HG03196 (cell line): Measurements from ENCODE around the gene EMC1.
"Not testable (repeated sequence)": the region's sequence is repeated elsewhere in the genome, so short reads cannot be mapped to it uniquely, and the experiment has no call there.

Source experiments
- ATAC-seq: cut with Tn5 transposase; IDR thresholded peaks from one replicate; pipeline ENCODE4 v1.9.1; 2021; ENCODE audit not compliant: unreplicated experiment

Gene EMC1

DNA sequence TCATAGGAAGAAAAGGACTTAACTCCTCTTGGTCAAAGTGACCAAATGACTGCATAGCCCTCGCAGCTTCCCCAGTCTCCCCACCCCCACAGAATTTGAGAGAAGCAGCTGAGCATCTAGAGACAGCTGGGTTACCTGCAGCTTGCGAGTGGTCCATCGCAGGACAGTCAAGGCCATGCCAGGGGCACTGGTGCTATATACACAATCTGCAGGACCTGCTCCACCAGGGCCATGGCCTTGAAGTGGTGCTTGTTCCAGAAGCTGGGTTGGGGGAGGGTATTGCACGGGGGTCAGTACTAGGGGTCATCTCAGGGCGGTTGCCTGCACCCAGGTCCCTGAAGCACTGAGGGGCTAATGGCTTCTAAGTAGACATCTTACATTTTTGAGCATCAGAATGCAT lies 10.7 kb upstream of the EMC1 start:
- ATAC-seq = no peak

DNA sequence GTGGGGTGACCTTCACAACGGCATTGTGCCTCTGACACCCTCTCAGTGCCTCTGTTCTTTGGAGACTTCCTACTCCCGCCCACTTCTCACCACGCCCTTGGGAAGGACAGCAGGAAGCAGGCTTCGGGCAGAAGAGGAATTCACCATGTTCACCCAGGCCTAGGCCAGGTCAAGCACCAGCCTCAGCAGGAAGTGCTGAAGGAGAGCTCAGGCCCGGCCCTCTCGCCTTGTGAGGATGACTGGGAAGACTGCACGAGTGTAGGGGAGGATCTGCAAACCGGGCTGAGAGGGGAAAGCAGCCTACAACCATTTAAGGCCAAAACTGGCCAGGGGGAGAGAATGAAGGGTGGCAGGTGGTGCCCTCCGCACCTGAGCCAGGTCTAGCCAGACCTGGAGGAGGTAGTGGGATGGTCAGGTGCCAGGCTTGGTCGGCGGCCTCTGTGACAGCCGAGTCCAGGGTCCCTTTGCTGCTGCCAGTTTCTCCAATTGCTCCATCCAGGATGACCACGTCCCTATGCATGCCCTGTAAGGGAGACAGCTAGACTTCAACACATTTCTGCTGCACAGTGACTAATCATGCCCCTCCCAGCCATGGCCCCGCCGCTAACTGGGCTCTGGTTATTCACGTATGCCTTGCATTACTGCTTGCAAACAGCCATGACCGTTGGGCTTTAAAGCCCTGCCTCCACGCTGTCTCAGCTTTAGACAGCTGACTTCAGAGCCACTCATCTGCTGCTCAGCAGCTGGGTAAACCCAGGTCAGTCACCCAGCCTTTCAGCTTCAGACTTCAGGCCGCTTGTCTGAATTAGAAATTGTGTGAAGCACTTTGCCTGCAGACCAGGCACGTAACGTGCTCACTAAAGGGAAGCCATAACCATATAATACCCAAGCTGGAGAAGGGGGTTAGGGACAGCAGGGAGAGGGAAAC lies 9.2 kb upstream of the EMC1 start:
- no peak for ATAC-seq

DNA sequence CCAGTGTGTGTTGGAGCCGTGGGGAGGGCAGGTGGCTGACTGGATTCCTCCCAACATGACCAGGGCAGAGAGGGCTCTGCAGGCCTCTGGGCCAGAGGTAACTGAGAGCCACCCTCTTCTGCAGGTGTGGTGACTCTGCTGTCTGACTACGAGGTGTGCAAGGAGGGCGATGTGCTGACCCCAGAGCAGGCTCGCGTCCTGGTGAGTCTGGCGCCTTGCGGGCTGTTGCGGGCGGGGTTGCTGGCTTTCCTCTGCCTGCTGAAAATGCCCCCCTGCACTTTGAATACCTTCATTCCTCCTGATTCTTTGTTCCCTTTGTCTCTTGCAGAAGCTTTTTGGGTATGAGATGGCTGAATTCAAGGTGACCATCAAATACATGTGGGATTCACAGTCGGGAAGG lies 7.0 kb upstream of the EMC1 start:
- ATAC-seq = no peak

DNA sequence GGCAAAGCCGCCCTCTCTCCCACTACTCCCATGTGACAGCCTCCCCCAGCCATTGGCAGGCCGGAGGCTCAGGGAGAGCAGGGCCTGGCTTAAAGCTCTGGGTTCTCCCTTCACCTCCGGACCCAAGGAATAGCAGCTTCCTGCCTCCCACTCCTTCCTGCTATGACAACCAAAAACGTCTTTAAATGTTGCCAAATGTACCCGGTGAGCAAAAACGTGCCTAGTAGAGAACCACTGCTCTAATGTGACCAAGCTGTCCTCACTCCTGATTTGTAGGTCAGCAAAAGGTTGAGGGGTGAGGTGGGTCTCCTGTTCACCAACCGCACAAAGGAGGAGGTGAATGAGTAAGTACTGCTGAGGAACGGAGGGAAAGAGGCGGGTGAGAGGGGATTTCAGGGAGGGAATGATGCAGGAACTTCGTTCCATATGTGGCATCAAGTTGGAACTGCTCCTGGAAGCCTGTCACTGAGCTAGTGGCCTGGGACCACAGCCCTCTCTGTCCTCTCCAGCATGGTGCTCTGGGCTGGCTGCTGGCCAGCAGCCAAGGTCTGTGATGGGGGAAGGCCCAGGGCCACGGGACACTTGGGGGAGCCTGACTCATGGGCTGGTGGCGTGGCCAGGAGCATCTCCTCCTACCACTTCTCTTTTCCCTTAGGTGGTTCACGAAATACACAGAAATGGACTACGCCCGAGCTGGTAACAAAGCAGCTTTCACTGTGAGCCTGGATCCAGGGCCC lies 6.0 kb upstream of the EMC1 start:
- ATAC-seq = no peak

DNA sequence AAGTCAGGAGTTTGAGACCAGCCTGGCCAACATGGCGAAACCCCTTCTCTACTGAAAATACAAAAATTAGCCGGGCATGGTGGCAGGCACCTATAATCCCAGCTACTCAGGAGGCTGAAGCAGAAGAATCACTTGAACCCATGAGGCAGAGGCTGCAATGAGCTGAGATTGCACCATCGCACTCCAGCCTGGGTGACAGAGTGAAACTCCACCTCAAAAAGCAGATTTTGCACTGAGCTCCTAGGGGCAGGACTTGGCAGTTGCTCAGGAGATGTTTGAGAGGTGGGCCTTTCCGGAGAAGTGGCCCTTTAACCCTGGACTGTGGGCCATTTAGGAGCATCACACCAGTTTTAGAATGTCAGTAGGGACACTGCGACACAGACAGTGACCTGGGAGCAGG lies 5.0 kb upstream of the EMC1 start:
- ATAC-seq = not testable (repeated sequence)

DNA sequence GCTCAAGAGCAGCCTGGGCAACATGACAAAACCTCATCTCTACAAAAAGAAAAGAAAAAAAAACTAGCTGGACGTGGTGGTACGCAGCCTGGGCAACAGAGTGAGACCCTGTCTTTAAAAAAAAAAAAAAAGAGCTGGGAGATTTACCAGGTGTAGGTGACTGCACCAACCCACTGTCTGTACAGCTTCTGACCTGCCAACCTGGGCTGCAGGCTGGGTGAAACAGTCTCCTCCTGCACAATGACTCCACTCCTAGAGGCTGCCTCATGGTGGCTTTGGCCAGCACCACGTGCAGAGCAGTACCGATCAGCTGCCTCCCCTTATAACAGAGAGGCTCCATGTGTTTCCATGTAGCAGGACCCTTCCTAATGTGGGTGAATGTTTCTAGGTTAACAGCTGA lies 4.0 kb upstream of the EMC1 start:
- ATAC-seq = no peak

DNA sequence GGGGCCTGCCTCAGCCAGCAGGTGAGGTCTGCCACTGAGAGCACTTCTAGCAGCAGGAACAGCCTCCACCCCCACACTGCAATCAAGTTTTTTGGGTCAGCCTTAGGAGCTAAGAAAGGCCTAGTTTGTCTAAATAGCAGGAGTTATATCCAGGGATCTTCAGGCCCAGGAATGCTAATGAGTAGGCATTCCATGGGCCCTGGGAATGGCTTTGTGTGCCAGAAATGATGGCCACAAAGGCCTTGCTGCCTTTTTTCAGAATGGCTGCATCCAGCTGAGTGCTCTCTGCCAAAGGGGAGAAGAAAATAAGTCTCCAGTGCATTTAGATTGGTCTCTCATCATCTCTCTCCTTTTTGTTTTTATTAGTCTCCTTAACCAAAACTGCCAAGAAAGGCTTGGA lies 3.1 kb upstream of the EMC1 start:
- no peak for ATAC-seq

DNA sequence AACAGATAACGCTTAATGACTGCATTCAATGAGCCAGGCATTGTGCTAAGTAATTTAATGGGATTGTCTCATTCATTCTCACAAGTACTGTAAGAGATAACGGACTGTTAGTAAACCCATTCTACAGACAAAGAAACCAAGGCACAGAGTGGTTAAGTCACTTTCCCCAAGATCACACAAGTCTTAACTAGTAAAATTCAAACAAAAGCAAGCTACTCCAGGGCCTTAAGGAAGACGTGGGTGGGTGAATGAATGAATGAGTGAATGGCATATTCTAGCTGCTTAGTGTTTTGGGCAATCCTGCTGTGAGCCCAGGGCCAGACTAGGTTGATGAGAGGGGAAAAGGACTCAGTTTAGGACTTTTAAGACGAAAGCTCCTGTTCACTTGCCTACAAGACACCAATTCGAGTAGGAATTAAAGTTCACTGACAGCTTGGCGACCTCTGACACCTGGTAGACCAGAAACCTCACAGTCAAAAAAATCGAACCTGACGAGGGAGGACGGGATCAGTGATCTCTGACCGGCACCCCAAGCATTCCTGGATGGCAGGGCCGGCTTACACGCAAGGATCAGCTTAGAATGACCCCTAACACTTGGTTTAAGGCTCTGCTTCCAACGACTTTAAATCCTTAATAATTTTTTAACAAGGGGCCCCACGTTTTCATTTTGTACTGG lies 557 bp downstream of the EMC1 start:
- no peak for ATAC-seq

DNA sequence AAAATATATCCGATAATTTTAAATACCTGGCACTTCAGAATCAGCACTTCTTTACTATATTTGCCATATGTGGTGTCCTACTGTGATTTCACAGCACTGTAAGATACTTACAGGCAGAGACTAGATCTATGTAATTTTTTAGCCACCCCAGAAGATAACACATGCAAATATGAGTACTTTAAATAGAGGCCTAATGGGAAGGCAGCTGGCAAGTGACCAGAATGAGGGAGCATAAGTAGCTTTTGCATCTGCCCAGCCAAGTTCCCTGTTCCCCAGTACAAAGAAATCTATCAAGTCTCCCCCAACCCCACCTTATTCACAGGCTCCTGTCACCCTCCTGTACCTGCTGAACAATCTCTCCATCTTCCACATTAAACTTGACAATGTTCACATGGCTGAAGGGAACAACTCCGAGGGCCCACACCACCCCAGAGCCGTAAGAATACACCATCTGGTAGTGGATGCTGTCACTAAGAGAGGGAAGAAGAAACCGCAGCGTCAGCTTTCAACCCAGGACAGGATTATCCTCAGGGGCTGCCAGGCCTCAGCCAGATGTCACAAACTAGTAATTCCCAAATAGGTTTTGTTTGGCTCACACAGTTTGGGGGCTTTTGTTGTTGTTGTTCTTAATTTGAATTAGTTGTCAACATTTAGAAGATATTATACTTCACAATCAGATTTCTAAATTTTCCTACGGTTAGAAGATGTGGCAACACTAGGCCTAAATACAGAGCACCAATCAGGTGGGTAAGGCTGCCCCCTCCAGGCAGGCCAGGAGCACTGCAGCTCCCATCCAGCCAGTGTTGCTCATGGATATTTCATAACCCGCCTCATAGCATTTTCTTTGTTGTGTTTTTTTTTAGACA lies 10.4 kb downstream of the EMC1 start:
- no peak for ATAC-seq

DNA sequence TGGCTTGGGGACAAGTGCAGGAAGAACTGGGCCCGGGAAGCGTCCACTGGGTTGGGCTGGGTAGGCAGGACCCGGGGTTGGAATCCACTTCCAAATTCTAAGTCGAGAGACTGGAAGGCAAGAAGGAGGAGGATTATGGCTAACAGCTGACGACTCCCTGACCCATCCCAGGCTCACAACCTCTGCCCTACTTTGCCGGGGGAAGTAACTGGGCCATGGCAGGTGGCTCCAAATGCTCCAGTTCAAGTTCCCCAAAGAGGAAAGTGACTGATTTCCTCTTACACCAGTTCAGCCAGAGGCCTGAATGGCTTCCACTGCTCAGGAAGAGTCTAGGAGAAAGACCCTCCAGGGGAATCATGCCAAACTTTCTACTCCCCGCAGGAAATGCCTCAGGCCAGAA lies 11.4 kb downstream of the EMC1 start:
- ATAC-seq = no peak

DNA sequence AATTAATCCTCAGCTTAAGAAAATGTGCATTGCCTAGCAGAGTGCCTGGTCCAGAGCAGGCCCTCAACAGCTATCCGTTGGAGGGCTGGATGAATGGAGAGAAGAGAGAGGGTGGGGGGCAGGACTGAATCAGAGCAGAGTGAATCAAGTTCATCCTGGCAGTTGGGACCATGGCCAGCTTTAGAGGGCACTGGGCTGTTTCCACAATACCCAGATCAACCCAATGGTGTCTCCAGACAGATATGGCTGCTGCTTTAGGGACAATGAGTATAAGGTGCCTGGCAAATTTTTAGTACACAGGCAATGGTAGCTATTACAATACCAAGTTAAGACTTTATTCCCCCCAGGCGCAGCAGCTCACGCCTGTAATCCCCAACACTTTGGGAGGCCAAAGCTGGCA lies 17.1 kb downstream of the EMC1 start:
- no peak for ATAC-seq

DNA sequence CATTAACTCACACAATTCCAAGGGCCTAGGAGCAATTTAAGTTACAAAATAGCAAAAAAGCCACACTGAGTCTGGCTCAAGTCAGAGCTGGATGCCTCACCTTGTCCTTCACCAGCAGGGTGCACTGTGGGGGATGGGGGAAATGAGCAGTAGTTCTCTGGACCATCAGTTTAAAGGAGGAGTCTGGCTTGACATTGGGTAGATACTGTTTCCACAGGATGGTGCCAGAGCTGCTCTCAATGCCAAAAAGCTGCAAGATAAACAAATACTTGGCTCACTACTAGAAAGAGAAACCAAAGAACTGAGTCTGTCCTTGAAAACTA lies 18.8 kb downstream of the EMC1 start:
- ATAC-seq = no peak

DNA sequence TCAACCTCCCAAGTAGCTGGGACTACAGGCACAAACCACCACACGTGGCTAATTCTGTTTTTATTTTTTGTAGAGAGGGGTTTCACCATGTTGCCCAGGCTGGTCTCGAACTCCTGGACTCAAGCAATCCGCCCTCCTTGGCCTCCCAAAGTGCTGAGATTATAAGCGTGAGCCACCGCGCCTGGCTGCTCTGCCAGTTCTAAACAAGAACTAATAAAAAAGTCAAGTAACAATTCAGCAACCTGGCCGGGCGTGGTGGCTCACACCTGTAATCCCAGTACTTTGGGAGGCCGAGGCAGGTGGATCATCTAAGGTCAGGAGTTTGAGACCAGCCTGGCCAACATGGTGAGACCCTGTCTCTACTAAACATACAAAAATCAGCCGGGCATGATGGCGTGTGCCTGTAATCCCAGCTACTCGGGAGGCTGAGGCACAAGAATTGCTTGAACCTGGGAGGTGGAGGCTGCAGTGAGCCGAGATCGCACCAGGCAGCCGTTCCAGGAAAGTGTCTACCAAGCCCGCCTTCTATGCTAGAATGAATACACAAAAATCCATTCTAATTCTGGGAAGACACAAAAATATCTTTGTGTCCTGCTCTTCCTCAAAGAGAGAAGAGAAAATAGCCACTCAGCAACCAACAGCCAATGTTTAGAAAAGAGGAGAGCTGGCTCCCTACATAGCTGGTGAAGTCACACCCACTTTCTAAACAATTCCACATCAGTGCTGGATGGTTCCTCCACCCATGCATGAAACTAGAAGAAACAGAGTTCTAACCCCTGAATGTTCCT lies 19.4 kb downstream of the EMC1 start:
- not testable (repeated sequence) for ATAC-seq

DNA sequence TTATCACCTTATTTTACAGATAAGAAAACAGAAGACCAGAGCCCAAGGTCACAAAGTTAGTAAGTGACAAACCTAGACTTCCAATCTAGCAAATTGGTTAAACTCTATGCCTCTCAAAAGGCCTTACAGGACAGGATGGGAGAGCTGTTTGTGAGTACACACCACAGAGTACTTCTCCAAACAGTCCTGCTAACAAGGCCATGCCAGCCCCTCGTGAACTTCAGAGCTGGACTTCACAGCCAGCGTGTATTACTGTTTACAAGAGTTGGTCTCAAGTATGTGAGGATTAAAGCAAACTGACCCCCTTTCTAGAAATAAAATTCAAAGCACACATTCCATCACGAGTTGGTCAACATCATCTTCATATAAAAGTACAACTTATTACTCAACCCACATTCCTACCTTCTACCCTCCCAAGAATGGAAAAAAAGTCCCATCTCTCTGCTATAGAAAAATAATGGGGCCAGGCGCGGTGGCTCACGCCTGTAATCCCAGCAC lies 21.4 kb downstream of the EMC1 start:
- no peak for ATAC-seq

DNA sequence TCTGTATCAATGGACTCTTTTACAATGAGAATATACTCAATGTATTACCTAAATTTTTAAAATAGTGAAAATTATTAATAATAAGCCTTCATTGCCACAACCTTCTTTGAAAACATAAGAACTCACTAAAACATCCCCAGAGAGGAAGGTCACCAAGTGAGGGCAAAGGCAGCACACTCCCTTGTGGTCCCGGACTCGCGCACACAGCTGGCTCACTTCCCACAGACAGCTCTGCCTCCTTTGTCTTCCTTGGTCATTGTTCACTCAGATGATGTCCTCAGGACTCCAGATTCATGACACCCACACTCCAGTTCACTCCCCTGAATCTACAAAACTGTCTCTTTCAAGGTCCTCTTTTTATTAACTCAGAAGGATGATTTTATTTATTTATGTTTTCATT lies 22.1 kb downstream of the EMC1 start:
- no peak for ATAC-seq

DNA sequence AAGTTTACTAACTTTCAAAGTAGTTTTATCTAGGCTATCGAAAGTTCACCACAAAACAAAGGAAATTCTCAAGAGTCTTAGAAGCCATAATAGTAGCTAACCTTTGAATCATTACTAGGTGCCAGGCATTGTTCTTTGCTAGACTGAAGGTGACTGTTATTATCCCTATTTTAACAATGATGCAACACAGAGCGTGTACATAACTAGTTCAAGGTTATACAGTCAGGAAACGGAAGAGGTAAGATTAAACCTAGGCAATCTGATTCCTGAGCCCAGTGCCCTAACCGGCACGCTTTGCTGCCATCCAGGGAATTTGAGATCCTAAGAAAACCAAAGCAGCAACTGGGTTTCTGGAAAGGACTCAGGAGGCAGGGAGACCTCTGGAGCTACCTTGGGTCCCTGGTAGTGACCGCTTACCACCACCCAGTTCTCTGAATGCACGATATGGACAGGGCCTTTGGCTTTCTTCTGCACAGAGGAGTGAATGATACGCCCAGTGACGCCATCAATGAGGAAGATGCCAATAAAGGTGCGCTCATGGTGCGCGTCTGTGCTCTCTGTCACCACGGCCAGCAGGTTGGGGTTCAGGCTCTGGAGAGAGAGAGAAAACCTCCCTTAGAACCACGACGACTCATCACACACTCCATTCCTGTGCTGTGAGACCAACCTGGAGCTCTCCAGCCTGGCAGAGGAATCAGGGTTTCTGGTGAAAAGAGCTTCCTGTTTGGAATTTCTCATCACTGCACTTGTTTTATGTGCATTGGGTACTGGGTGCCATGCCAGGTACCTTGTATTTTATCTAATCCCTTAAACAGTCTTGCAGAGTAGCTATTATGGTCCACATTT lies 28.1 kb downstream of the EMC1 start:
- no peak for ATAC-seq

DNA sequence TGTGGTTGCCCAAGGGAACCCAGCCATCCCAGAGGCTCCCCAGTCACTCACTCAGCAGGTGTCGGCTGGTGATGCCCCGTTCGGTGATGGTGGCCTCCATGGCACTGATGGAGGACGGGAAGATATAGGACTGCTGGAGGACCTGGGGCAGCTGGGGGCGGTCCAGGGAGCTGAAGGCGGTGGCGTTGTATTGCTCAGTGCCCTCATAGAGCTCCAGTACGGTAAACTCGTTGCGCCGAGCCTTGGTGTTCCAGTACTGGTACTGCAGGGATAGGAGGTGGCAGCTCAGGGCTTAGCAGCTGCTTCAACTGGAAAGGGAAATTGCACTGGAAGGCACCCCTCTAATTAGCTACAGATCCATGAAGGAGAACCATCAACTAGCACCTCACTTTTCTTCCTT lies 28.8 kb downstream of the EMC1 start:
- no peak for ATAC-seq

DNA sequence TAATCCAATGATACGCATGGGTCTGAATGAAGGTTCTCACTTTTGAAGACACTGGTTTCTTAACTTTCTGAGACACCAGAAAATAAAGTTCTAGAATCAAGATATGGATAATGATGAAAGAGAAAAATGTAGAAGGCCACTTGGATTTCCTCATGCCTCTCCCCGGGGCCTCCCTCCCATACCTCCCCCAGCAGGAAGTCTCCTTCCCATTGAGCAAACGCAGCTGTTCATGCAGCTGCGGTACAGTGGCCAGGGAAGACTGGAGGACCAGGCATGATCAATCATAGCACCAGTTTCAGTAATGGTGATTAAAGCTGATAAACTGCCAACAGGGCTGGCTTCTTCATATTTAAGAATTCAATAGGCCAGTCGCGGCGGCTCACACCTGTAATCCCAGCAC lies 30.3 kb downstream of the EMC1 start:
- ATAC-seq = no peak
